ENCODE results near the gene PTBP2.

The PTBP2 gene

GRCh38 chr1:96833376-96833775 is 111.8 kb downstream of the PTBP2 start:
- no peak for DNase-seq

DNA sequence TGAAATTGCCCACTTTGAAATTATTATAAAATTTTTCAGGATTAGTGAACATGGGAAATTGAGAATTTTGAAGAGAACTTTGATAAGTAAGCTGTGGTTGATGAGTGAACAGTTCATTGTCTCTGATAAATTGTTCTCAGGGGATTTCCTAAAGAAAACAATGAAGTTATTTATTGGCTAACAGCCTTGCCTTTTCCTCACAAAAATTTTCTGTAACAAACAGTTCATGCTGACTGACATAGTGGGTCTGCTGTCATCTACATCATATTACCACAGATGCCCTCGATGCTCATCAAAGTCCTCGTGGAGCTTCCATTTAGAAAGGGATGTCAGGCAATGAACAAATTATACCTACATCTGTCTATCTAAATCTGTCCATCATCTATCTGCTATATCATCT is 113.4 kb downstream of the PTBP2 start:
- no peak for DNase-seq

- no peak for DNase-seq
Measured at GRCh38 chr1:96837057-96837780, 115.6 kb downstream of the PTBP2 start.

- no peak for DNase-seq
Measured at GRCh38 chr1:96837781-96838216, 116.2 kb downstream of the PTBP2 start.

DNA sequence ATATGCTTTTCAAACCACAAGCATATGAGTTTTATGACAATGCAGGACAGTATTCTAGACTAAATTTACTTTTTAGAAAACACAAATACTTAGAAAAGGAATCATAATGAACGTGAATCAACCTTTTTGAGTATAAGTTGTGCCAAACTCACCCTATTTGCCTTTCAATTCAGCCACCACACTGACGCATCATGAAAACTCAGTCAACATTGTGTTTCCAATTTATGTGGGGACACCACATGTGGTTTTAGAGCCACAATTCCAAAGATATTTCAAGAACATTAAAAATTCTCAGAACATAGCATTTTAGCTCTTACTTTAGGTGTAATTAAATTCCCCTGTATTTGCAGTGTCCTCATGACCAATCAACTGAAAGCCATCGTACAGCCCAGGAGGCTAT is 118.8 kb downstream of the PTBP2 start:
- DNase-seq, result no peak

- no peak for DNase-seq
Measured at GRCh38 chr1:96842215-96842614, 120.6 kb downstream of the PTBP2 start.

DNA sequence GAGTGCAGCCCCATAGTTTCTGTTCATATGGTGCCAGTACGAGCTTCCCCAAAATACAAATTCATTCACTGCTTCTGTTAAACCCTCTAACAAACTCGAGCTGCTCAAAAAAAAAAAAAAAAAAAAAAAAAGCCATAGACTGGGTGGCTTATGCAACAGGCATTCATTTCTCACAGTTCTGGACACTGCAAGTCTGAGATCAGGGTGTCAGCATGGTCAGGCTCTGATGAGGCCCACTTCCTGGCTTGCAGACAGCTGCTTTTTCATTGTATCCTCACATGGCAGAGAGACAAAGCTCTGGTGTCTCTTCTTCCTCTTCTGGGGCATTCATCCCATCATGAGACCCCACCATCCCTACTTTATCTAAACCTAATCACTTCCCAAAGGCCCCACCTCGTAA is 121.6 kb downstream of the PTBP2 start:
- no peak for DNase-seq

DNA sequence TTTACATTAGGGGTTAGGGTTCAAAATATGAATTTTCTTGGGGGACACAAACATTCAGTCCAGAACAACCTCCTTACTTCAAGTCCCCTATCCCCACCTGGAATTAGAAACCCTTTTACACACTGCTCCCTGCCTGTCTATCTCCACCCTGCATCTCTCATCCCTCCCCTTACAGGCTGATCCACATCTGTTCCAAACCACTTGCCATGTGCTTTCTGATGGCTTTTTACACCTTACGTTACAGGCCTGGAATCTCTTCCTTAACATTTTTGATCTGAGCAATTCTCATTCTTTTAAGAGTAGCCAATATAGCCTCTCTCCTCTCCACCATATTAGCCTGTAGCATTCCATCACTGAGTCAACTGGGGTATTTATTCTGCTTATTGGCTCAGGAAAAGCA is 122.0 kb downstream of the PTBP2 start:
- no peak for DNase-seq

DNA sequence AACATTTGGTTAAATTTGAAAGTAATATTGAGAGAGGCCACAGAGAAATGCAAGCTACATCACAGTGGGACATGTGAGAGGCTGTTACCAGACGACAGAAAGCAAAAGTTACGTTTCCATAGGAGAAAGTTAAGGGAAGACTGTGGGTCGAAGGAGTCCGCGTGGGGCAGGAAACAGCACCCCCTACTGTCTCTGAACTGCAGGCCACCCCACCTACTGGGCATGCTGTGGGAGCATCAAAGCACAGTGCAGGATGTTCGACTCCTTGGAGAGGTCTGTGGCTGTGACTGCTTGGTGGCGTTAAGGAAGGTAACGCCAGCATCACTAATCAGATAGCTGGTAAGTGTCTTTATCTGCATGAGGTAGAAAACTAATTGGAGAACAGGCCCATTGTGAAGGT is 123.9 kb downstream of the PTBP2 start:
- no peak for DNase-seq

- no peak for DNase-seq
Measured at GRCh38 chr1:96861836-96862235, 140.3 kb downstream of the PTBP2 start.

DNA sequence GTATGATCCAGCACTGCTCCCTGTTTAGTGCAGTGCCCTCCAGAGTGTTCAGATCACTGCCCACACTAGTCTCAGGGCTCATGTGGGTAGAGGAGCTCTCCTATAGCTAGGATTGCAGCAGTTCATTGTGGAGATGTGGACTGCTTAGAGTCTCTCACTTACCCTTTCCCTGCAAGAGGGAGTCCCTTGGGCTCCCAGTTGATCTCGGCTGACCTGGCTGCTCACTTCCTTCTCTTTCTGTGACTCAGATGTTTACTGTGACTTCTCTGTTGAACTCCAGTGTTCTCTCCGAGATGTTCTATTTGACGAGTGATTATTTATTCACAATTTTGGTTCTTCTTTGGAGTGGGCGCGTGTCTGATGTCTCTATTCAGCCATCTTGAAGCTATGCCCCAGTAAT is 141.9 kb downstream of the PTBP2 start:
- DNase-seq, result no peak
